H9 (cell line): ENCODE data around the gene RNF32. TPM values are rescaled to one million over a fixed set of nuclear protein-coding genes. Genes with fewer than 3 reads are reported as not detected.

ENCODE experiments used
- DNase-seq: peaks from one replicate; pipeline ENCODE4 v3.0.0-alpha.2; 2017
- H2AFZ ChIP-seq: one replicate; pipeline ENCODE4 v1.6.1; 2013; ENCODE audit warnings: mild to moderate bottlenecking, low read length, control low read depth, moderate library complexity
- H2AK5ac ChIP-seq: 2 replicates; pipeline ENCODE4 v1.6.1; 2013; ENCODE audit warnings: low read length, control low read depth, mixed read lengths; ENCODE audit not compliant: insufficient read length
- H2BK120ac ChIP-seq: one replicate; pipeline ENCODE4 v1.6.1; 2013; ENCODE audit warnings: low read depth, mild to moderate bottlenecking, low read length, control low read depth, inconsistent platforms; ENCODE audit not compliant: poor library complexity, severe bottlenecking
- H2BK12ac ChIP-seq: 2 replicates; pipeline ENCODE4 v1.6.1; 2013; ENCODE audit warnings: low read length, control low read depth, mixed read lengths, low read depth; ENCODE audit not compliant: insufficient read length
- H2BK15ac ChIP-seq: 2 replicates; pipeline ENCODE4 v1.6.1; 2013; ENCODE audit warnings: low read depth, low read length, control low read depth
- H2BK20ac ChIP-seq: one replicate; pipeline ENCODE4 v1.6.1; 2013; ENCODE audit warnings: low read depth, mild to moderate bottlenecking, low read length, control low read depth, inconsistent platforms; ENCODE audit not compliant: poor library complexity, severe bottlenecking
- H2BK5ac ChIP-seq: 2 replicates; pipeline ENCODE4 v1.6.1; 2013; ENCODE audit warnings: low read length, control low read depth, mixed read lengths; ENCODE audit not compliant: insufficient read length
- H3K14ac ChIP-seq: 2 replicates; pipeline ENCODE4 v1.6.1; 2013; ENCODE audit warnings: low read length, control low read depth; ENCODE audit not compliant: insufficient read depth
- H3K18ac ChIP-seq: 2 replicates; pipeline ENCODE4 v1.6.1; 2013; ENCODE audit warnings: low read depth, mild to moderate bottlenecking, mixed read lengths, low read length, control low read depth; ENCODE audit not compliant: insufficient read length
- H3K23ac ChIP-seq: 2 replicates; pipeline ENCODE4 v1.6.1; 2013; ENCODE audit warnings: low read length, control low read depth, mixed read lengths, low read depth; ENCODE audit not compliant: insufficient read length
- H3K23me2 ChIP-seq: 2 replicates; pipeline ENCODE4 v1.6.1; 2013; ENCODE audit warnings: low read depth, mild to moderate bottlenecking, mixed read lengths, low read length, control low read depth; ENCODE audit not compliant: insufficient read length, poor library complexity, severe bottlenecking
- H3K27ac ChIP-seq: 2 replicates; pipeline ENCODE4 v1.5.1; 2013; ENCODE audit warnings: low read length, control low read depth, mixed read lengths, low read depth; ENCODE audit not compliant: insufficient read length
- H3K27me3 ChIP-seq: 2 replicates; pipeline ENCODE4 v1.6.1; 2013; ENCODE audit warnings: low read length, control low read depth, inconsistent platforms; ENCODE audit not compliant: insufficient read depth
- H3K4ac ChIP-seq: 2 replicates; pipeline ENCODE4 v1.6.1; 2013; ENCODE audit warnings: low read depth, mild to moderate bottlenecking, control low read depth, inconsistent platforms, low read length, moderate library complexity
- H3K4me1 ChIP-seq: 2 replicates; pipeline ENCODE4 v1.6.1; 2013; ENCODE audit warnings: low read length, control low read depth, inconsistent platforms; ENCODE audit not compliant: insufficient read depth
- H3K4me2 ChIP-seq: 2 replicates; pipeline ENCODE4 v1.6.1; 2013; ENCODE audit warnings: low read length, control low read depth, mixed read lengths; ENCODE audit not compliant: insufficient read length, insufficient read depth
- H3K56ac ChIP-seq: 2 replicates; pipeline ENCODE4 v1.6.1; 2013; ENCODE audit warnings: low read depth, mild to moderate bottlenecking, mixed read lengths, low read length, control low read depth; ENCODE audit not compliant: insufficient read length
- H3K79me1 ChIP-seq: 2 replicates; pipeline ENCODE4 v1.6.1; 2013; ENCODE audit warnings: low read depth, mild to moderate bottlenecking, moderate library complexity, low read length, control low read depth, inconsistent platforms; ENCODE audit not compliant: insufficient read depth, poor library complexity, severe bottlenecking
- H3K79me2 ChIP-seq: 2 replicates; pipeline ENCODE4 v1.6.1; 2013; ENCODE audit warnings: low read length, control low read depth, inconsistent platforms; ENCODE audit not compliant: insufficient read depth
- H3K9ac ChIP-seq: 2 replicates; pipeline ENCODE4 v1.6.1; 2013; ENCODE audit warnings: low read length, control low read depth, mixed read lengths; ENCODE audit not compliant: insufficient read length; ENCODE audit errors: extremely low read depth
- H3K9me3 ChIP-seq: one replicate; pipeline ENCODE4 v1.6.1; 2013; ENCODE audit warnings: low read depth, low read length, inconsistent platforms; ENCODE audit not compliant: control insufficient read depth
- H3T11ph ChIP-seq: one replicate; pipeline ENCODE4 v1.6.1; 2013; ENCODE audit warnings: mild to moderate bottlenecking, low read length, control low read depth, inconsistent platforms
- H4K20me1 ChIP-seq: one replicate; pipeline ENCODE4 v1.6.1; 2013; ENCODE audit not compliant: control insufficient read depth, insufficient read length, insufficient read depth
- H4K5ac ChIP-seq: 2 replicates; pipeline ENCODE4 v1.6.1; 2013; ENCODE audit warnings: low read depth, mild to moderate bottlenecking, mixed read lengths, low read length, control low read depth; ENCODE audit not compliant: insufficient read length
- H4K8ac ChIP-seq: replicated peaks from 2 replicates; pipeline ENCODE4 v1.6.1; 2013; ENCODE audit warnings: low read length, control low read depth, mixed read lengths, low read depth; ENCODE audit not compliant: insufficient read length
- H4K91ac ChIP-seq: 2 replicates; pipeline ENCODE4 v1.6.1; 2013; ENCODE audit warnings: low read depth, mild to moderate bottlenecking, moderate library complexity, mixed read lengths, low read length, control low read depth; ENCODE audit not compliant: insufficient read length
- H3K27ac Mint-ChIP-seq, 3 experiments: 2 replicates in 2 of 3; 3 replicates in 1 of 3; pipeline ENCODE4 v1.8.0; 2020 to 2021; ENCODE audit warnings: mixed read lengths in 3 of 3, mild to moderate bottlenecking in 1 of 3, moderate library complexity in 1 of 3
- H3K27me3 Mint-ChIP-seq: 2 replicates; pipeline ENCODE4 v1.8.0; 2021; ENCODE audit warnings: low read depth, mild to moderate bottlenecking, moderate library complexity, mixed read lengths
- H3K36me3 Mint-ChIP-seq, 3 experiments: 2 replicates in 2 of 3; 3 replicates in 1 of 3; pipeline ENCODE4 v1.8.0; 2020 to 2021; ENCODE audit warnings: low read depth in 3 of 3, mixed read lengths in 3 of 3; ENCODE audit not compliant: insufficient read depth in 1 of 3
- H3K4me1 Mint-ChIP-seq, 2 experiments: 2 replicates each; pipeline ENCODE4 v1.8.0; 2020; ENCODE audit warnings: mixed read lengths in 2 of 2
- H3K4me3 Mint-ChIP-seq, 2 experiments: 2 replicates in 1 of 2; 3 replicates in 1 of 2; pipeline ENCODE4 v1.8.0; 2020 to 2021; ENCODE audit warnings: mild to moderate bottlenecking in 2 of 2, mixed read lengths in 2 of 2, moderate library complexity in 1 of 2
- H3K9me3 Mint-ChIP-seq, 2 experiments: 2 replicates in 1 of 2; 3 replicates in 1 of 2; pipeline ENCODE4 v1.8.0; 2020; ENCODE audit warnings: mild to moderate bottlenecking in 2 of 2, mixed read lengths in 2 of 2, moderate library complexity in 1 of 2
- total RNA-seq: library from RNA; stranded (reverse); gene quantifications from 2 replicates; pipeline ENCODE4 v1.2.1, GENCODE V29; 2021
- TF ChIP-seq, protein P1 (sequence below): fragments of 200-600 bp; sonication (generic); conservative IDR thresholded peaks from 3 replicates; pipeline ENCODE4 v1.8.0; 2021; ENCODE audit warnings: antibody characterized with exemption, mild to moderate bottlenecking

Gene RNF32
- total RNA-seq, 1 experiment from 2014 or later, result 0.90 TPM

DNA sequence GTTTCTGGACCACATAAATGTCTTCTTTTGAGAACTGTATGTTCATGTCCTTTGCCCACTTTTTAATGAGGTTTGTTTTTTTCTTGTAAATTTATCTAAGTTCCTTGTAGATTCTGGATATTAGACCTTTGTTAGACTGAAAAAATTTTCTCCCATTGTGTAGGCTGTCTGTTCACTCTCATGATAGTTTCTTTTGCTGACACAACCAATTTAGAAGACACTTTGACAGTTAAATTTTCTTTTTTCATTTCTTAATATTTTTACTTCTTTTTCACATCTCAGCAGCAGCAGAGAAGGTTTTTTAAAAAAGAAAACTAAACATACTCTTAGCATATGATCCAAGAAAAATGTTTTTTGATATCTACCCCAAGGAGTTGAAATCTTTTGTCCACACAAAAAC, 61.8 kb downstream of the RNF32 start:
- Histone ChIP-seq H3K9ac (no peak overlapping the region), H3K9me3 (peaks cover 8% of the 10 kb centered on the region), H4K5ac (no peak overlapping the region), H3K23me2 (no peaks in the 10 kb centered on the region), H2BK120ac (no peak overlapping the region), H3K56ac (no peak overlapping the region), H4K8ac (no peak overlapping the region), H2BK15ac (no peak overlapping the region), H3K18ac (no peak overlapping the region), H3K23ac (no peak overlapping the region), H3K4me1 (no peaks in the 10 kb centered on the region), H2BK20ac (no peak overlapping the region), H3K4me2 (no peak overlapping the region), H3K79me2 (no peaks in the 10 kb centered on the region), H2BK12ac (no peak overlapping the region), H3K27ac (no peak overlapping the region), H4K91ac (no peak overlapping the region), H3K79me1 (no peaks in the 10 kb centered on the region), H3T11ph (no peak overlapping the region), H2AK5ac (no peak overlapping the region), H4K20me1 (no peaks in the 10 kb centered on the region), H2AFZ (no peak overlapping the region), H3K4ac (no peak overlapping the region), H2BK5ac (no peak overlapping the region), H3K14ac (no peak overlapping the region), H3K27me3 (no peaks in the 10 kb centered on the region)
- peaks cover 23 to 37% of the 10 kb centered on the region in 2 experiments for H3K9me3 Mint-ChIP-seq
- H3K27me3 Mint-ChIP-seq, result peaks cover 2% of the 10 kb centered on the region
- no peak overlapping the region for H3K27ac Mint-ChIP-seq
- TF ChIP-seq, protein P1, sequence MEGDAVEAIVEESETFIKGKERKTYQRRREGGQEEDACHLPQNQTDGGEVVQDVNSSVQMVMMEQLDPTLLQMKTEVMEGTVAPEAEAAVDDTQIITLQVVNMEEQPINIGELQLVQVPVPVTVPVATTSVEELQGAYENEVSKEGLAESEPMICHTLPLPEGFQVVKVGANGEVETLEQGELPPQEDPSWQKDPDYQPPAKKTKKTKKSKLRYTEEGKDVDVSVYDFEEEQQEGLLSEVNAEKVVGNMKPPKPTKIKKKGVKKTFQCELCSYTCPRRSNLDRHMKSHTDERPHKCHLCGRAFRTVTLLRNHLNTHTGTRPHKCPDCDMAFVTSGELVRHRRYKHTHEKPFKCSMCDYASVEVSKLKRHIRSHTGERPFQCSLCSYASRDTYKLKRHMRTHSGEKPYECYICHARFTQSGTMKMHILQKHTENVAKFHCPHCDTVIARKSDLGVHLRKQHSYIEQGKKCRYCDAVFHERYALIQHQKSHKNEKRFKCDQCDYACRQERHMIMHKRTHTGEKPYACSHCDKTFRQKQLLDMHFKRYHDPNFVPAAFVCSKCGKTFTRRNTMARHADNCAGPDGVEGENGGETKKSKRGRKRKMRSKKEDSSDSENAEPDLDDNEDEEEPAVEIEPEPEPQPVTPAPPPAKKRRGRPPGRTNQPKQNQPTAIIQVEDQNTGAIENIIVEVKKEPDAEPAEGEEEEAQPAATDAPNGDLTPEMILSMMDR, result no peak
- H3K4me3 Mint-ChIP-seq, result no peak overlapping the region
- H3K36me3 Mint-ChIP-seq, result peaks cover 38 to 42% (median 41%) of the 10 kb centered on the region in 3 experiments
- H3K4me1 Mint-ChIP-seq, result no peaks in the 10 kb centered on the region
- DNase-seq, result no peak
